IMR-90 (cell line): ENCODE measurements around the gene SMIM36. TPM values are rescaled to one million over a fixed set of nuclear protein-coding genes. Genes with fewer than 3 reads are reported as not detected.

ENCODE experiments used
- ATAC-seq: fragments of 200-7000 bp; cut with Tn5 transposase; 2 replicates; pipeline ENCODE4 v1.9.1; 2020; ENCODE audit warnings: low read depth, mild to moderate bottlenecking, moderate library complexity
- BruUV-seq: library from RNA; stranded (reverse); fragments of 400-500 nt; replicated peaks from 2 replicates; lab custom pipeline; 2021; lab: Mats Ljungman, UMichigan
- CTCF ChIA-PET: fragments of 300-600 bp; formaldehyde crosslinking; extraction: SDS; loops from one replicate; lab custom pipeline; 2021; ENCODE audit warnings: antibody characterized with exemption; lab: Yijun Ruan, JAX
- POLR2A ChIA-PET: fragments of 300-600 bp; sonication (Branson Sonifier 250); formaldehyde crosslinking; loops from one replicate; lab custom pipeline; 2022; ENCODE audit warnings: antibody characterized with exemption; ENCODE audit not compliant: unreplicated experiment; lab: Charles Lee
- DNase-seq: peaks from one replicate; pipeline ENCODE4 v3.0.0; 2013
- H2AFZ ChIP-seq: replicated peaks from 2 replicates; pipeline ENCODE3; 2013; ENCODE audit warnings: low read length, mild to moderate bottlenecking; ENCODE audit not compliant: poor library complexity
- H2AK5ac ChIP-seq: 2 replicates; pipeline ENCODE4 v1.6.1; 2013; ENCODE audit warnings: low read depth, low read length, inconsistent platforms
- H2AK9ac ChIP-seq: replicated peaks from 2 replicates; pipeline ENCODE3; 2013; ENCODE audit warnings: mild to moderate bottlenecking, low read depth, low read length, moderate library complexity; ENCODE audit not compliant: poor library complexity
- H2BK120ac ChIP-seq: 2 replicates; pipeline ENCODE4 v1.6.1; 2013; ENCODE audit warnings: low read depth, low read length, inconsistent platforms
- H2BK15ac ChIP-seq: 3 replicates; pipeline ENCODE4 v1.6.1; 2013; ENCODE audit warnings: low read depth, low read length, inconsistent platforms
- H2BK20ac ChIP-seq: 2 replicates; pipeline ENCODE4 v1.6.1; 2013; ENCODE audit warnings: low read depth, mild to moderate bottlenecking, inconsistent platforms, low read length, moderate library complexity
- H2BK5ac ChIP-seq: 2 replicates; pipeline ENCODE4 v1.6.1; 2013; ENCODE audit warnings: mild to moderate bottlenecking, low read depth, low read length, inconsistent platforms; ENCODE audit not compliant: poor library complexity, severe bottlenecking
- H3K14ac ChIP-seq: replicated peaks from 2 replicates; pipeline ENCODE4 v1.6.1; 2013; ENCODE audit warnings: low read depth, low read length, inconsistent platforms
- H3K18ac ChIP-seq: 2 replicates; pipeline ENCODE4 v1.6.1; 2013; ENCODE audit warnings: low read depth, low read length, control low read depth
- H3K23ac ChIP-seq: 2 replicates; pipeline ENCODE4 v1.6.1; 2013; ENCODE audit warnings: low read depth, low read length, inconsistent platforms
- H3K27ac ChIP-seq: 2 replicates; pipeline ENCODE4 v1.5.1; 2013; ENCODE audit warnings: mild to moderate bottlenecking, control low read depth, low read length; ENCODE audit not compliant: insufficient read depth
- H3K27me3 ChIP-seq: 2 replicates; pipeline ENCODE4 v1.6.1; 2013; ENCODE audit warnings: low read length; ENCODE audit not compliant: control insufficient read depth, insufficient read depth
- H3K36me3 ChIP-seq: 2 replicates; pipeline ENCODE4 v1.6.1; 2013; ENCODE audit warnings: low read length, mixed read lengths; ENCODE audit not compliant: control insufficient read depth, insufficient read depth
- H3K4ac ChIP-seq: 2 replicates; pipeline ENCODE4 v1.6.1; 2013; ENCODE audit warnings: low read depth, low read length, inconsistent platforms
- H3K4me1 ChIP-seq: 2 replicates; pipeline ENCODE4 v1.6.1; 2013; ENCODE audit warnings: low read length, mixed read lengths; ENCODE audit not compliant: control insufficient read depth, insufficient read depth
- H3K4me2 ChIP-seq: 2 replicates; pipeline ENCODE4 v1.6.1; 2013; ENCODE audit warnings: low read depth, mild to moderate bottlenecking, control low read depth, low read length, moderate library complexity
- H3K4me3 ChIP-seq: 2 replicates; pipeline ENCODE4 v1.5.1; 2013; ENCODE audit warnings: low read depth, mild to moderate bottlenecking, control low read depth, low read length, moderate library complexity; ENCODE audit not compliant: insufficient read depth
- H3K56ac ChIP-seq: 2 replicates; pipeline ENCODE4 v1.6.1; 2013; ENCODE audit warnings: low read length, inconsistent platforms; ENCODE audit not compliant: insufficient read depth; ENCODE audit errors: extremely low read depth
- H3K79me1 ChIP-seq, 2 experiments: 2 replicates each; pipeline ENCODE4 v1.6.1; 2013; ENCODE audit warnings: low read length in 2 of 2, inconsistent platforms in 1 of 2, low read depth in 1 of 2
- H3K9ac ChIP-seq: 2 replicates; pipeline ENCODE4 v1.6.1; 2013; ENCODE audit warnings: low read depth, low read length, control low read depth
- H3K9me1 ChIP-seq: 2 replicates; pipeline ENCODE4 v1.6.1; 2013; ENCODE audit warnings: low read length, inconsistent platforms; ENCODE audit not compliant: insufficient read depth
- H3K9me3 ChIP-seq: 2 replicates; pipeline ENCODE4 v1.6.1; 2013; ENCODE audit warnings: low read length; ENCODE audit not compliant: control insufficient read depth, insufficient read depth
- H4K20me1 ChIP-seq: 2 replicates; pipeline ENCODE4 v1.6.1; 2013; ENCODE audit warnings: low read length, inconsistent platforms; ENCODE audit not compliant: insufficient read depth
- H4K5ac ChIP-seq: 2 replicates; pipeline ENCODE4 v1.6.1; 2013; ENCODE audit warnings: mild to moderate bottlenecking, low read depth, low read length, control low read depth
- H4K8ac ChIP-seq, 2 experiments: 2 replicates each; pipeline ENCODE4 v1.6.1; 2013; ENCODE audit warnings: low read depth in 2 of 2, low read length in 2 of 2, control low read depth in 1 of 2, inconsistent platforms in 1 of 2
- H4K91ac ChIP-seq: 2 replicates; pipeline ENCODE4 v1.6.1; 2013; ENCODE audit warnings: low read depth, low read length, inconsistent platforms; ENCODE audit not compliant: insufficient read depth
- BHLHE40 ChIP-seq: fragments of 150-350 bp; IDR thresholded peaks from 2 replicates; pipeline ENCODE4 v1.6.1; 2016; ENCODE audit warnings: mild to moderate bottlenecking, low read depth, low read length
- ELK1 ChIP-seq: fragments of 150-350 bp; IDR thresholded peaks from 2 replicates; pipeline ENCODE4 v1.6.1; 2016; ENCODE audit warnings: low read depth, mild to moderate bottlenecking, low read length, moderate library complexity, borderline replicate concordance
- MAFK ChIP-seq: IDR thresholded peaks from 2 replicates; pipeline ENCODE4 v1.6.1; 2012; ENCODE audit warnings: low read depth, low read length, improper control_type of control experiment
- MAZ ChIP-seq: IDR thresholded peaks from 2 replicates; pipeline ENCODE4 v1.6.1; 2012; ENCODE audit warnings: low read depth, mild to moderate bottlenecking, low read length, improper control_type of control experiment, moderate library complexity, borderline replicate concordance
- NFE2L2 ChIP-seq: fragments of 150-350 bp; IDR thresholded peaks from 2 replicates; pipeline ENCODE4 v1.6.1; 2016; ENCODE audit warnings: low read depth, mild to moderate bottlenecking, low read length
- POLR2A ChIP-seq: IDR thresholded peaks from 2 replicates; pipeline ENCODE4 v1.6.1; 2012; ENCODE audit warnings: mild to moderate bottlenecking, low read depth, low read length
- RAD21 ChIP-seq: IDR thresholded peaks from 2 replicates; pipeline ENCODE4 v1.6.1; 2012; ENCODE audit warnings: low read length, improper control_type of control experiment
- SMC3 ChIP-seq: fragments of 150-350 bp; IDR thresholded peaks from 2 replicates; pipeline ENCODE4 v1.6.1; 2016; ENCODE audit warnings: low read depth, mild to moderate bottlenecking, antibody characterized with exemption, low read length, moderate library complexity
- USF2 ChIP-seq: fragments of 150-350 bp; IDR thresholded peaks from 2 replicates; pipeline ENCODE4 v1.6.1; 2017; ENCODE audit warnings: mild to moderate bottlenecking, antibody characterized with exemption, low read length, low read depth
- WGBS, 2 experiments: methylation state at CpG; one replicate each; pipeline versions ENCODE4 v1.1.5 to v1.1.7; 2013; ENCODE audit warnings: missing lambda C conversion rate in 2 of 2; ENCODE audit not compliant: insufficient read length in 1 of 2; ENCODE audit errors: extremely low coverage in 2 of 2; 5-methylcytosine and 5-hydroxymethylcytosine counted together
- dilution Hi-C: fragments of 300-500 bp; cut with HindIII; formaldehyde crosslinking; loops from one replicate; pipeline ENCODE4 v1.14.3; 2018; ENCODE audit warnings: low sequenced_read_pairs; ENCODE audit not compliant: unreplicated experiment
- in situ Hi-C: fragments of 300-500 bp; cut with MboI; formaldehyde crosslinking; loops from 3 replicates; pipeline ENCODE4 v1.14.3; 2019; ENCODE audit warnings: low sequenced_read_pairs, inconsistent platforms, mixed read lengths
- intact Hi-C: fragments of 100-400 bp; cut with micrococcal nuclease; formaldehyde crosslinking; loops from 2 replicates; pipeline ENCODE4 v1.10.0; 2022
- polyA plus RNA-seq, 3 experiments: library from polyadenylated mRNA; depleted of rRNA; stranded (reverse); fragments of >200 nt; gene quantifications; 2 replicates each; pipeline ENCODE4 v1.2.3, GENCODE V29; 2012; ENCODE audit warnings: low replicate concordance in 1 of 3
- total RNA-seq: library from RNA; depleted of rRNA; stranded (reverse); fragments of >200 nt; gene quantifications from 2 replicates; pipeline ENCODE4 v1.2.3, GENCODE V29; 2012

The SMIM36 gene
- total and polyA plus RNA-seq, 2 of the 4 experiments (the other 2 are of a cell fraction), result not detected

GRCh38 chr17:55546991-55547664, 35.9 kb upstream of the SMIM36 start:
- CTCF ChIA-PET, result interaction anchor here (1.1 kb wide), 1 partner anchor 23 kb away, joined by 3 read pairs; no protein-coding TSS in a partner anchor

More at GRCh38 chr17:55546991-55547664, 35.9 kb upstream of the SMIM36 start:
- Histone ChIP-seq H3K36me3 (no peaks in the 10 kb centered on the region), H2BK15ac (no peak overlapping the region), H4K91ac (no peak overlapping the region), H3K23ac (no peak overlapping the region), H3K14ac (no peak overlapping the region), H3K27ac (no peak overlapping the region), H2AK9ac (no peak overlapping the region), H3K9ac (no peak overlapping the region), H2BK5ac (no peak overlapping the region), H3K27me3 (peaks cover 3% of the 10 kb centered on the region; the same call in 1 of the 2 replicates), H3K9me1 (no peaks in the 10 kb centered on the region), H3K4ac (no peak overlapping the region), H3K4me2 (no peak overlapping the region), H3K4me1 (no peaks in the 10 kb centered on the region), H4K5ac (no peak overlapping the region), H2BK120ac (no peak overlapping the region), H3K9me3 (no peaks in the 10 kb centered on the region), H2BK20ac (no peak overlapping the region), H3K56ac (no peak overlapping the region), H2AFZ (no peak overlapping the region), H4K20me1 (no peaks in the 10 kb centered on the region), H3K79me1 (no peaks in the 10 kb centered on the region), H3K18ac (no peak overlapping the region), H3K4me3 (no peak overlapping the region), H4K8ac (no peak overlapping the region), H2AK5ac (no peak overlapping the region)
- no peak for TF ChIP-seq MAZ
- no peak for TF ChIP-seq RAD21
- TF ChIP-seq USF2, result no peak
- no peak for TF ChIP-seq BHLHE40
- no peak for TF ChIP-seq NFE2L2
- TF ChIP-seq SMC3, result no peak
- no peak for TF ChIP-seq ELK1
- TF ChIP-seq POLR2A, result no peak
- no peak for TF ChIP-seq MAFK
- BruUV-seq, result no TSS peak
- DNase-seq (peak; percentile 10), ATAC-seq (no peak; the same call in 1 of the 2 replicates)
- dilution Hi-C loops (no loop called here), in situ Hi-C loops (no loop called here), intact Hi-C loops (no loop called here)
- WGBS, 2 experiments, result no CpG with 5 or more reads among the region's 1 CpG
- POLR2A ChIA-PET, result no interaction called here
